ELF-1 (cell line): ENCODE data around the gene HIBCH.
"Not testable (repeated sequence)": the region's sequence is repeated elsewhere in the genome, so short reads cannot be mapped to it uniquely, and the experiment has no call there.

ENCODE experiments used
- DNase-seq: peaks from one replicate; pipeline ENCODE4 v3.0.0-alpha.2; 2016; ENCODE audit warnings: low read depth, low spot score

HIBCH gene

GRCh38 chr2:190157613-190158528 lies 161.8 kb downstream of the HIBCH start:
- not testable (repeated sequence) for DNase-seq

DNA sequence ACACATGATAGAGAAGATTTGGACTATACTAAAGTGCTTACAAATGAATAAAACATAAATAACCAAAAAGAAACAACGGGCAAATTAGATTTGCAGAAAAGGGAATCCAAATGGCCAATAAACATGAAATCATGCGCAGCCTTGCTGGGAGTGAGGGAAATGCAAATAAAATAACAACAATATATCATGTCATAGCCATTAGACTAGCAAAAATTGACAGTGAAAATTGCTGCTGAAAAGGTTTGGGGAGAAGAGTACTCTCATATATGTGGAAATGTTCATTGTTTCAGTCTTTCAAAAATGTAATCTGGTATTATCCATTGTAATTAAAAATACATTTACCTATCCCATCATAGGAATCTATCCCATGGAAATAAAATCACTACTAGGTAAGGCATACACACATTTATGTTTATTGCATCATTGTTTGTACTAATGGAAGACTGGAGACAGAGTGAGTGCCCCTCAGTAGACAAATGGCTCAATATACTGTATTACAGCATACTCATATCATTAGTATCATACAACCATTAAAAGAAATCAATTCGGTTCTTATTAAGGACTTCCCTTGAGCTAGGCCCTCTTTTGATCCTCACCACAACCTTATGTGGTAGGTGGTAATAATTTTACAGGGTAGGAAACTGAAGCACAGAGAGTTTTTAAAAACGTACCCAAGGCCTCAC lies 163.0 kb downstream of the HIBCH start:
- DNase-seq = no peak
